ENCODE measurements around the gene SLCO1C1. TPM values are rescaled to one million over a fixed set of nuclear protein-coding genes. Genes with fewer than 3 reads are reported as not detected.
"Not testable (repeated sequence)": the region's sequence is repeated elsewhere in the genome, so short reads cannot be mapped to it uniquely, and the experiment has no call there.

The SLCO1C1 gene
- total RNA-seq, 1 experiment from 2014 or later = not detected

DNA sequence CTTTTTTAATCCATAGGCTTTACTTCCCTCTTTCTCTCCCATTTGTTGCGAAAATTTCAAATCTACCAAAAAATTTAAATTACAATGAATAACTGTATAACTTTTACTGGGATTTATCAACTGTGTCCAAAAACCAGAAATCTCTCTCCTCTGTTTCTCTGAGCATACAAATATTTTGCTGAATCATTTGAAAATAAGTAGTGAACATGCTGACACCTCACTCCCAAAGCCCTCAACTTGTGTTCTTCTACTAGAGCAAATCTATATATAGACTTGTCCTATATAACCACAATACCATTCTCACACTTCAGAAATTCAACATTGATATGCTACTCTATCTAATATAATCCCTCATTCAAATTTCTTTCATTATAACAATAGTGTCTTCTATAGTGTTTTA lies 53.1 kb downstream of the SLCO1C1 start:
- TF ChIP-seq, protein P1, sequence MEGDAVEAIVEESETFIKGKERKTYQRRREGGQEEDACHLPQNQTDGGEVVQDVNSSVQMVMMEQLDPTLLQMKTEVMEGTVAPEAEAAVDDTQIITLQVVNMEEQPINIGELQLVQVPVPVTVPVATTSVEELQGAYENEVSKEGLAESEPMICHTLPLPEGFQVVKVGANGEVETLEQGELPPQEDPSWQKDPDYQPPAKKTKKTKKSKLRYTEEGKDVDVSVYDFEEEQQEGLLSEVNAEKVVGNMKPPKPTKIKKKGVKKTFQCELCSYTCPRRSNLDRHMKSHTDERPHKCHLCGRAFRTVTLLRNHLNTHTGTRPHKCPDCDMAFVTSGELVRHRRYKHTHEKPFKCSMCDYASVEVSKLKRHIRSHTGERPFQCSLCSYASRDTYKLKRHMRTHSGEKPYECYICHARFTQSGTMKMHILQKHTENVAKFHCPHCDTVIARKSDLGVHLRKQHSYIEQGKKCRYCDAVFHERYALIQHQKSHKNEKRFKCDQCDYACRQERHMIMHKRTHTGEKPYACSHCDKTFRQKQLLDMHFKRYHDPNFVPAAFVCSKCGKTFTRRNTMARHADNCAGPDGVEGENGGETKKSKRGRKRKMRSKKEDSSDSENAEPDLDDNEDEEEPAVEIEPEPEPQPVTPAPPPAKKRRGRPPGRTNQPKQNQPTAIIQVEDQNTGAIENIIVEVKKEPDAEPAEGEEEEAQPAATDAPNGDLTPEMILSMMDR (IDR thresholded peaks at IDR 0.05; ENCODE audit: unreplicated experiment) = no peak
- Mint-ChIP-seq H3K4me3 (ENCODE audit: unreplicated experiment) (no peak overlapping the region), H3K27ac (ENCODE audit: low read depth, unreplicated experiment) (no peak overlapping the region), H3K36me3 (ENCODE audit: insufficient read depth, unreplicated experiment) (no peaks in the 10 kb centered on the region), H3K4me1 (ENCODE audit: insufficient read depth, unreplicated experiment) (no peaks in the 10 kb centered on the region), H3K9me3 (ENCODE audit: unreplicated experiment) (peaks cover 8% of the 10 kb centered on the region), H3K27me3 (ENCODE audit: insufficient read depth, unreplicated experiment) (peaks cover 13% of the 10 kb centered on the region)
- intact Hi-C loops (cut with micrococcal nuclease) = no loop called here
- no peak for DNase-seq (ENCODE audit: unreplicated experiment)
- no TSS peak for BruUV-seq (replicated peaks)
- ChIA-PET POLR2A (no interaction called here), CTCF (no interaction called here)

DNA sequence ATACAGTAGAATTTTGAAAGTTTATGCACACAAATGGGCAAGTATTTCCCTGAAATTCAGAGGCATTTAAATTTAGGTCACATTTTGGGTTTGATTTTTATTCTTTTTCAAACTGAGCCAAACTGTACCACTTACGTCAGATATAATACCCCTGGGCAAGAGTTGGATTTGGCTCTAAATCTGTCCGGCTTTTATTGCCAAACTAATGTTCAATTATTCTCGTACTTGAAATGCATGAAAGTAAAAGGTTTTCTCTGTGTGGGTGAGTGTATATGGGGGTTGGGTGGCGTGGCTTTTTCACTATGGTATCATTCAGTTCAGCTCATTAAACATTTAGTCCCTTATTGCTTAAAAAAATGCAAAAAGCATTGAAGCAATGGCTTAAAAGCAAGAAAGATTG lies 55.9 kb downstream of the SLCO1C1 start:
- Mint-ChIP-seq H3K36me3 (ENCODE audit: insufficient read depth, unreplicated experiment) (no peaks in the 10 kb centered on the region), H3K4me3 (ENCODE audit: unreplicated experiment) (no peak overlapping the region), H3K27ac (ENCODE audit: low read depth, unreplicated experiment) (no peak overlapping the region), H3K9me3 (ENCODE audit: unreplicated experiment) (peaks cover 8% of the 10 kb centered on the region), H3K27me3 (ENCODE audit: insufficient read depth, unreplicated experiment) (peaks cover 13% of the 10 kb centered on the region), H3K4me1 (ENCODE audit: insufficient read depth, unreplicated experiment) (no peaks in the 10 kb centered on the region)
- ChIA-PET CTCF (no interaction called here), POLR2A (no interaction called here)
- intact Hi-C loops (cut with micrococcal nuclease) = no loop called here
- DNase-seq (ENCODE audit: unreplicated experiment) = no peak
- BruUV-seq (replicated peaks) = no TSS peak
- TF ChIP-seq, protein P1 (IDR thresholded peaks at IDR 0.05; ENCODE audit: unreplicated experiment) = no peak

DNA sequence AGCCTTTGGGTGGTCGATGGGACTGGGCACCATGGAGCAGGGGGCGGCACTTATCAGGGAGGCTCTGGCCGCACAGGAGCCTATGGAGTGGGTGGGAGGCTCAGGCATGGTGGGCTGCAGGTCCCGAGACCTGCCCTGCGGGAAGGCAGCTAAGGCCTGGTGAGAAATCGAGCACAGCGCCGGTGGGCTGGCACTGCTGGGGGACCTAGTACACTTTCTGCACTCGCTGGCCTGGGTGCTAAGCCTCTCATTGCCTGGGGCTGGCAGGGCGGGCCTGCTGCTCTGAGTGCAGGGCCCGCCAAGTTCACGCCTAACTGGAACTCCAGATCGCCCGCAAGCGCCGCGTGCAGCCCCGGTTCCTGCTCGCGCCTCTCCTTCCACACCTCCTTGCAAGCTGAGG lies 82.3 kb downstream of the SLCO1C1 start:
- H3K4me1 Mint-ChIP-seq (ENCODE audit: insufficient read depth, unreplicated experiment) = no peaks in the 10 kb centered on the region
- BruUV-seq (replicated peaks) = no TSS peak
- H3K4me3 Mint-ChIP-seq (ENCODE audit: unreplicated experiment) = no peak overlapping the region
- TF ChIP-seq, protein P1 (IDR thresholded peaks at IDR 0.05; ENCODE audit: unreplicated experiment) = no peak
- no peak overlapping the region for H3K27ac Mint-ChIP-seq (ENCODE audit: low read depth, unreplicated experiment)
- H3K27me3 Mint-ChIP-seq (ENCODE audit: insufficient read depth, unreplicated experiment) = no peaks in the 10 kb centered on the region
- ChIA-PET CTCF (interaction anchor here (0.8 kb wide), 1 partner anchor 20 kb away, joined by 4 read pairs; no protein-coding TSS in a partner anchor), POLR2A (no interaction called here)
- peaks cover 23% of the 10 kb centered on the region for H3K9me3 Mint-ChIP-seq (ENCODE audit: unreplicated experiment)
- intact Hi-C loops (cut with micrococcal nuclease) = no loop called here
- H3K36me3 Mint-ChIP-seq (ENCODE audit: insufficient read depth, unreplicated experiment) = no peaks in the 10 kb centered on the region
- no peak for DNase-seq (ENCODE audit: unreplicated experiment)

DNA sequence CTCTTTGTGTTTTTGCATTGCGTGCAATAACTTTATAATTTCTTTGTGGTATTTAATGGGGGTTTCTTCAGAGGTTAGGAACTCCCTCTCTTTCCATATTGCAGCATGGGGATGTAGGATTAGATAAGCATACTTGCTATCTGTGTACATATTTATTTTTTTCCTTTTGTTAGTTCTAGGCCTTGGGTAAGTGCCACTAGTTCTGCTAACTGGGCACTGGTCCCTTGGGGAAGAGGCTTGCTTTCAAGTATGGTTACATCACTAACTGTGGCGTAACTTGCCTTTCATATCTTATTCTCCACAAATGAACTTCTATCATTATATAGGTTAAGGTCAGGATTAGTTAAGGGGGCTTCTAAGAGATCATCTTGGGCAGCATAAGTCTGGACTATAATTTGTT lies 83.8 kb downstream of the SLCO1C1 start:
- H3K27ac Mint-ChIP-seq (ENCODE audit: low read depth, unreplicated experiment) = no peak overlapping the region
- ChIA-PET CTCF (no interaction called here), POLR2A (no interaction called here)
- intact Hi-C loops (cut with micrococcal nuclease) = no loop called here
- no peaks in the 10 kb centered on the region for H3K36me3 Mint-ChIP-seq (ENCODE audit: insufficient read depth, unreplicated experiment)
- no peak for DNase-seq (ENCODE audit: unreplicated experiment)
- no peaks in the 10 kb centered on the region for H3K4me1 Mint-ChIP-seq (ENCODE audit: insufficient read depth, unreplicated experiment)
- BruUV-seq (replicated peaks) = no TSS peak
- TF ChIP-seq, protein P1 (IDR thresholded peaks at IDR 0.05; ENCODE audit: unreplicated experiment) = no peak
- peaks cover 24% of the 10 kb centered on the region for H3K9me3 Mint-ChIP-seq (ENCODE audit: unreplicated experiment)
- no peaks in the 10 kb centered on the region for H3K27me3 Mint-ChIP-seq (ENCODE audit: insufficient read depth, unreplicated experiment)
- H3K4me3 Mint-ChIP-seq (ENCODE audit: unreplicated experiment) = no peak overlapping the region

DNA sequence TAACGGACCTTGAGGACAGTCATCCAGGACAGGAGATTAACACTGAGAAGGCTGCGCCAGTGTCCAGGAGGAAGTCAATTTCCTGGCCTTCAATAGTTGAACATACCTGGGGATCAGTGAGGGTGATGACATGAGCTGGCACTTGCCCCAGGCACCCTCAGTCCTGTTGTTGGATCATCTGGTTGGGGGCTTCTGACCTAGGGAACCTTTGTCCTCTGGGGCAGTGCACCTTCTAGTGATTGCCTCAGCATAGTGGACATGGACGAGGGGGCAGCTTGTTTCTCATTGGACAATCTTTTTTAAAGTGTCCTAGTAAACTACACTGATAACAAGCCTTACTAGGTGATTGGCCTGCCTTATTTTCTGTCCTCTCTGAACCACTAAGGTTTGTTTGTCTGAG lies 84.8 kb downstream of the SLCO1C1 start:
- H3K4me1 Mint-ChIP-seq (ENCODE audit: insufficient read depth, unreplicated experiment); BruUV-seq (replicated peaks); H3K27ac Mint-ChIP-seq (ENCODE audit: low read depth, unreplicated experiment); POLR2A ChIA-PET; H3K4me3 Mint-ChIP-seq (ENCODE audit: unreplicated experiment); DNase-seq (ENCODE audit: unreplicated experiment); H3K36me3 Mint-ChIP-seq (ENCODE audit: insufficient read depth, unreplicated experiment); H3K27me3 Mint-ChIP-seq (ENCODE audit: insufficient read depth, unreplicated experiment); intact Hi-C loops (cut with micrococcal nuclease); CTCF ChIA-PET: not testable (repeated sequence)
- peaks cover 24% of the 10 kb centered on the region for H3K9me3 Mint-ChIP-seq (ENCODE audit: unreplicated experiment)

DNA sequence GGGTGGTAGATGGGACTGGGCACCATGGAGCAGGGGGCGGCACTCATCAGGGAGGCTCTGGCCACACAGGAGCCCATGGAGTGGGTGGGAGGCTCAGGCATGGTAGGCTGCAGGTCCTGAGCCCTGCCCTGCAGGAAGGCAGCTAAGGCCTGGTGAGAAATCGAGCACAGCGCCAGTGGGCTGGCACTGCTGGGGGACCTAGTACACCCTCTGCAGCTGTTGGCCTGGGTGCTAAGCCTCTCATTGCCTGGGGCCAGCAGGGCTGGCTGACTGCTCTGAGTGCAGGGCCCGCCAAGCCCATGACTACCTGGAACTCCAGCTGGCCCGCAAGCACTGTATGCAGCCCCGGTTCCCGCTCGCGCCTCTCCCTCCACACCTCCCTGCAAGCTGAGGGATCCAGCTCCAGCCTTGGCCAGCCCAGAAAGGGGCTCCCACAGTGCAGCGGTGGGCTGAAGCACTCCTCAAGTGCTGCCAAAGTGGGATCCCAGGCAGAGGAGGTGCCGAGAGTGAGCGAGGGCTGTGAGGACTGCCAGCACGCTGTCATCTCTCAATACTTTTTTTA lies 88.7 kb downstream of the SLCO1C1 start:
- H3K4me3 Mint-ChIP-seq (ENCODE audit: unreplicated experiment); CTCF ChIA-PET; DNase-seq (ENCODE audit: unreplicated experiment); BruUV-seq (replicated peaks); H3K27me3 Mint-ChIP-seq (ENCODE audit: insufficient read depth, unreplicated experiment); H3K27ac Mint-ChIP-seq (ENCODE audit: low read depth, unreplicated experiment); H3K4me1 Mint-ChIP-seq (ENCODE audit: insufficient read depth, unreplicated experiment); H3K36me3 Mint-ChIP-seq (ENCODE audit: insufficient read depth, unreplicated experiment); intact Hi-C loops (cut with micrococcal nuclease); POLR2A ChIA-PET: not testable (repeated sequence)
- peaks cover 27% of the 10 kb centered on the region for H3K9me3 Mint-ChIP-seq (ENCODE audit: unreplicated experiment)

Data from MCF 10A (cell line).